ENCODE data around the gene IFITM2. TPM values are rescaled to one million over a fixed set of nuclear protein-coding genes. Genes with fewer than 3 reads are reported as not detected.
"Not testable (repeated sequence)": the region's sequence is repeated elsewhere in the genome, so short reads cannot be mapped to it uniquely, and the experiment has no call there.

IFITM2 gene
- polyA plus RNA-seq, 1 of the 3 experiments (the other 2 are of a cell fraction) = 518 TPM

DNA sequence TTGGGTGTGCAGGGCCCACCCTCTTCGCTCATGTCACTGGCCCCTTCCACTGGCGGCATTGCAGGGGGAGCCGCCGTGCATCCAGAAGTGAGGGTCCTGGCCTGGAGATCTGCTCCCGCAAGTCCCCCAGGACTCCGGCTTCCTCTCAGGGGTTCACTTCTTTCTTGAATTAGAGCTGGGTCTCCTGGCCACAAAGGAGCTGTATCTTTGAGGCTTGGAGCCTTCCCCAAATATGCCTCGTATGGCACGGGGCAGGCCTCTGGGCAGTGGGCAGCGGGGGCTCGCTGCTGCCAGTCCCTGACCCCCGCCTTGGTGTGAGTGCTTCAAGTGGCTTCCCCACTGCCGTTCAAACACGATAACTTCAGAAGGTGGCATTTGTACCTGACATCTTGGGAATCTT lies 20.4 kb downstream of the IFITM2 start:
- Histone ChIP-seq H3K27ac (ENCODE audit: low read depth in 2 of 2, low read length in 1 of 2) (no peak overlapping the region), H3K9ac (no peak overlapping the region), H3K4me2 (no peak overlapping the region), H3K9me3 (no peaks in the 10 kb centered on the region), H4K20me1 (ENCODE audit: insufficient read depth) (no peaks in the 10 kb centered on the region), H3K36me3 (replicated peaks in 1 of 2; ENCODE audit: control insufficient read depth in 1 of 2, insufficient read depth in 2 of 2, low read length in 1 of 2) (no peaks in the 10 kb centered on the region), H2AFZ (ENCODE audit: low read depth) (no peak overlapping the region), H3K79me2 (ENCODE audit: insufficient read depth) (no peaks in the 10 kb centered on the region), H3K4me3 (ENCODE audit: low read depth in 2 of 2, low read length in 1 of 2) (no peak overlapping the region), H3K27me3 (ENCODE audit: insufficient read depth) (no peaks in the 10 kb centered on the region), H3K9me2 (no peaks in the 10 kb centered on the region), H3K4me1 (ENCODE audit: control insufficient read depth in 1 of 2, insufficient read depth in 2 of 2, low read depth in 1 of 2, low read length in 1 of 2) (no peaks in the 10 kb centered on the region; a peak in 1 of 4 replicates), H3F3A (replicated peaks; ENCODE audit: insufficient read depth) (no peaks in the 10 kb centered on the region)
- DNase-seq = no peak
- 96% methylated on average over 11 of the region's 13 CpGs for WGBS (ENCODE audit: low lambda C conversion rate)
- ChIA-PET POLR2A (no interaction called here), CTCF (interaction anchor here (1.3 kb wide), 1 partner anchor 69 kb away, joined by 3 read pairs; no protein-coding TSS in a partner anchor)
- TF ChIP-seq, protein P1, sequence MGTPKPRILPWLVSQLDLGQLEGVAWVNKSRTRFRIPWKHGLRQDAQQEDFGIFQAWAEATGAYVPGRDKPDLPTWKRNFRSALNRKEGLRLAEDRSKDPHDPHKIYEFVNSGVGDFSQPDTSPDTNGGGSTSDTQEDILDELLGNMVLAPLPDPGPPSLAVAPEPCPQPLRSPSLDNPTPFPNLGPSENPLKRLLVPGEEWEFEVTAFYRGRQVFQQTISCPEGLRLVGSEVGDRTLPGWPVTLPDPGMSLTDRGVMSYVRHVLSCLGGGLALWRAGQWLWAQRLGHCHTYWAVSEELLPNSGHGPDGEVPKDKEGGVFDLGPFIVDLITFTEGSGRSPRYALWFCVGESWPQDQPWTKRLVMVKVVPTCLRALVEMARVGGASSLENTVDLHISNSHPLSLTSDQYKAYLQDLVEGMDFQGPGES (IDR thresholded peaks at IDR 0.05; ENCODE audit: low read depth, low read length) = no peak
- no peak for TF ChIP-seq TCF12 (IDR thresholded peaks at IDR 0.05)
- no peak for TF ChIP-seq RXRA (IDR thresholded peaks at IDR 0.05; ENCODE audit: borderline replicate concordance, low read depth)
- TF ChIP-seq, protein P2, sequence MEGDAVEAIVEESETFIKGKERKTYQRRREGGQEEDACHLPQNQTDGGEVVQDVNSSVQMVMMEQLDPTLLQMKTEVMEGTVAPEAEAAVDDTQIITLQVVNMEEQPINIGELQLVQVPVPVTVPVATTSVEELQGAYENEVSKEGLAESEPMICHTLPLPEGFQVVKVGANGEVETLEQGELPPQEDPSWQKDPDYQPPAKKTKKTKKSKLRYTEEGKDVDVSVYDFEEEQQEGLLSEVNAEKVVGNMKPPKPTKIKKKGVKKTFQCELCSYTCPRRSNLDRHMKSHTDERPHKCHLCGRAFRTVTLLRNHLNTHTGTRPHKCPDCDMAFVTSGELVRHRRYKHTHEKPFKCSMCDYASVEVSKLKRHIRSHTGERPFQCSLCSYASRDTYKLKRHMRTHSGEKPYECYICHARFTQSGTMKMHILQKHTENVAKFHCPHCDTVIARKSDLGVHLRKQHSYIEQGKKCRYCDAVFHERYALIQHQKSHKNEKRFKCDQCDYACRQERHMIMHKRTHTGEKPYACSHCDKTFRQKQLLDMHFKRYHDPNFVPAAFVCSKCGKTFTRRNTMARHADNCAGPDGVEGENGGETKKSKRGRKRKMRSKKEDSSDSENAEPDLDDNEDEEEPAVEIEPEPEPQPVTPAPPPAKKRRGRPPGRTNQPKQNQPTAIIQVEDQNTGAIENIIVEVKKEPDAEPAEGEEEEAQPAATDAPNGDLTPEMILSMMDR (IDR thresholded peaks at IDR 0.05) = no peak
- no peak for TF ChIP-seq NRF1 (IDR thresholded peaks at IDR 0.05; ENCODE audit: low read depth, low read length)
- TF ChIP-seq, protein P3, sequence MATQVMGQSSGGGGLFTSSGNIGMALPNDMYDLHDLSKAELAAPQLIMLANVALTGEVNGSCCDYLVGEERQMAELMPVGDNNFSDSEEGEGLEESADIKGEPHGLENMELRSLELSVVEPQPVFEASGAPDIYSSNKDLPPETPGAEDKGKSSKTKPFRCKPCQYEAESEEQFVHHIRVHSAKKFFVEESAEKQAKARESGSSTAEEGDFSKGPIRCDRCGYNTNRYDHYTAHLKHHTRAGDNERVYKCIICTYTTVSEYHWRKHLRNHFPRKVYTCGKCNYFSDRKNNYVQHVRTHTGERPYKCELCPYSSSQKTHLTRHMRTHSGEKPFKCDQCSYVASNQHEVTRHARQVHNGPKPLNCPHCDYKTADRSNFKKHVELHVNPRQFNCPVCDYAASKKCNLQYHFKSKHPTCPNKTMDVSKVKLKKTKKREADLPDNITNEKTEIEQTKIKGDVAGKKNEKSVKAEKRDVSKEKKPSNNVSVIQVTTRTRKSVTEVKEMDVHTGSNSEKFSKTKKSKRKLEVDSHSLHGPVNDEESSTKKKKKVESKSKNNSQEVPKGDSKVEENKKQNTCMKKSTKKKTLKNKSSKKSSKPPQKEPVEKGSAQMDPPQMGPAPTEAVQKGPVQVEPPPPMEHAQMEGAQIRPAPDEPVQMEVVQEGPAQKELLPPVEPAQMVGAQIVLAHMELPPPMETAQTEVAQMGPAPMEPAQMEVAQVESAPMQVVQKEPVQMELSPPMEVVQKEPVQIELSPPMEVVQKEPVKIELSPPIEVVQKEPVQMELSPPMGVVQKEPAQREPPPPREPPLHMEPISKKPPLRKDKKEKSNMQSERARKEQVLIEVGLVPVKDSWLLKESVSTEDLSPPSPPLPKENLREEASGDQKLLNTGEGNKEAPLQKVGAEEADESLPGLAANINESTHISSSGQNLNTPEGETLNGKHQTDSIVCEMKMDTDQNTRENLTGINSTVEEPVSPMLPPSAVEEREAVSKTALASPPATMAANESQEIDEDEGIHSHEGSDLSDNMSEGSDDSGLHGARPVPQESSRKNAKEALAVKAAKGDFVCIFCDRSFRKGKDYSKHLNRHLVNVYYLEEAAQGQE (IDR thresholded peaks at IDR 0.05; ENCODE audit: low read depth, low read length) = no peak
- TF ChIP-seq RAD21 (IDR thresholded peaks at IDR 0.05; ENCODE audit: low read length) = no peak
- no peak for TF ChIP-seq EZH2phosphoT487 (IDR thresholded peaks at IDR 0.05; ENCODE audit: borderline replicate concordance, low read depth)
- TF ChIP-seq TEAD4 (IDR thresholded peaks at IDR 0.05; ENCODE audit: borderline replicate concordance, insufficient read depth) = no peak
- no peak for TF ChIP-seq USF1 (IDR thresholded peaks at IDR 0.05; ENCODE audit: borderline replicate concordance, low read depth)
- no peak for TF ChIP-seq TAF1 (IDR thresholded peaks at IDR 0.05; ENCODE audit: borderline replicate concordance, low read depth, low read length)
- no peak for TF ChIP-seq MEF2A (IDR thresholded peaks at IDR 0.05; ENCODE audit: borderline replicate concordance, low read depth)
- TF ChIP-seq, protein P4, sequence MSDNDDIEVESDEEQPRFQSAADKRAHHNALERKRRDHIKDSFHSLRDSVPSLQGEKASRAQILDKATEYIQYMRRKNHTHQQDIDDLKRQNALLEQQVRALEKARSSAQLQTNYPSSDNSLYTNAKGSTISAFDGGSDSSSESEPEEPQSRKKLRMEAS (IDR thresholded peaks at IDR 0.05; ENCODE audit: low read depth) = no peak
- TF ChIP-seq MXI1 (IDR thresholded peaks at IDR 0.05; ENCODE audit: low read depth, low read length) = no peak
- no peak for TF ChIP-seq YY1 (IDR thresholded peaks at IDR 0.05; ENCODE audit: low read depth)
- TF ChIP-seq FOSL2 (IDR thresholded peaks at IDR 0.05; ENCODE audit: borderline replicate concordance, low read depth) = no peak
- TF ChIP-seq GABPA (IDR thresholded peaks at IDR 0.05; ENCODE audit: low read depth) = no peak
- no peak for TF ChIP-seq SIN3A (IDR thresholded peaks at IDR 0.05; ENCODE audit: borderline replicate concordance, low read depth, low read length)
- TF ChIP-seq GATA2 (CRISPR knock-in tag; IDR thresholded peaks at IDR 0.05) = no peak

- POLR2A ChIA-PET; H3K36me3 ChIP-seq (replicated peaks in 1 of 2; ENCODE audit: control insufficient read depth in 1 of 2, insufficient read depth in 2 of 2, low read length in 1 of 2); H3K4me1 ChIP-seq (ENCODE audit: control insufficient read depth in 1 of 2, insufficient read depth in 2 of 2, low read depth in 1 of 2, low read length in 1 of 2); H3K79me2 ChIP-seq (ENCODE audit: insufficient read depth); H3K27ac ChIP-seq (ENCODE audit: low read depth in 2 of 2, low read length in 1 of 2); H4K20me1 ChIP-seq (ENCODE audit: insufficient read depth); H3K4me3 ChIP-seq (ENCODE audit: low read depth in 2 of 2, low read length in 1 of 2); H3K4me2 ChIP-seq; H2AFZ ChIP-seq (ENCODE audit: low read depth); DNase-seq; H3F3A ChIP-seq (replicated peaks; ENCODE audit: insufficient read depth); H3K27me3 ChIP-seq (ENCODE audit: insufficient read depth); H3K9me3 ChIP-seq; H3K9me2 ChIP-seq; H3K9ac ChIP-seq: not testable (repeated sequence)
- 94% methylated on average over 15 of the region's 15 CpGs for WGBS (ENCODE audit: low lambda C conversion rate)
- CTCF ChIA-PET = interaction anchor here (1.3 kb wide), 1 partner anchor 68 kb away, joined by 3 read pairs; no protein-coding TSS in a partner anchor
These were observed 21.0 kb downstream of the IFITM2 start for GRCh38 chr11:328516-329100.
